HEK293 (cell line): Measurements from ENCODE around the gene NSMCE1.

Experiments used
- CTCF ChIA-PET: fragments of 350-600 bp; formaldehyde crosslinking; extraction: SDS; loops from one replicate; lab custom pipeline; 2021; ENCODE audit warnings: antibody characterized with exemption; lab: Yijun Ruan, JAX
- POLR2A ChIA-PET: fragments of 300-600 bp; formaldehyde crosslinking; extraction: SDS; loops from one replicate; lab custom pipeline; 2020; ENCODE audit warnings: antibody characterized with exemption, inconsistent platforms; lab: Yijun Ruan, JAX
- H3K27ac ChIP-seq: fragments of 200-500 bp; sonication (Bioruptor generic); 2 replicates; pipeline ENCODE4 v1.5.1; 2014; ENCODE audit warnings: low read depth, low read length, control low read depth, inconsistent platforms; ENCODE audit errors: extremely low read depth
- H3K36me3 ChIP-seq, 2 experiments: fragments of 200-500 bp in 1 of 2; sonication (Bioruptor generic) in 1 of 2; 1 replicate in 1 of 2; 2 replicates in 1 of 2; pipeline ENCODE4 v1.5.1; 2014 to 2017; ENCODE audit warnings: inconsistent platforms in 2 of 2, low read length in 2 of 2; ENCODE audit not compliant: control insufficient read depth in 2 of 2, insufficient read depth in 1 of 2
- H3K4me1 ChIP-seq: fragments of 200-500 bp; sonication (Bioruptor generic); 2 replicates; pipeline ENCODE4 v1.5.1; 2014; ENCODE audit warnings: mild to moderate bottlenecking, low read length, inconsistent platforms; ENCODE audit not compliant: control insufficient read depth, insufficient read depth
- H3K4me3 ChIP-seq: 2 replicates; pipeline ENCODE4 v1.5.1; 2011; ENCODE audit warnings: low read depth, mild to moderate bottlenecking, control low read depth, low read length, moderate library complexity
- H3K9me3 ChIP-seq: fragments of 200-500 bp; sonication (Bioruptor generic); 2 replicates; pipeline ENCODE4 v1.5.1; 2014; ENCODE audit warnings: low read depth, low read length, inconsistent platforms; ENCODE audit not compliant: control insufficient read depth, insufficient read depth
- HOXA7 ChIP-seq: sonication (generic); formaldehyde crosslinking; IDR thresholded peaks from 2 replicates; pipeline ENCODE4 v1.8.1; 2022; ENCODE audit warnings: missing genetic modification reagents, borderline replicate concordance
- PRDM4 ChIP-seq: fragments of 450-650 bp; formaldehyde crosslinking; IDR thresholded peaks from 2 replicates; pipeline ENCODE4 v1.5.1; 2017; ENCODE audit warnings: missing biosample characterization, missing genetic modification characterization
- SCRT1 ChIP-seq: fragments of 450-650 bp; formaldehyde crosslinking; IDR thresholded peaks from 2 replicates; pipeline ENCODE4 v1.5.1; 2016; ENCODE audit warnings: missing biosample characterization, missing genetic modification characterization, borderline replicate concordance
- SETDB1 ChIP-seq: IDR thresholded peaks from one replicate; pipeline ENCODE4 v1.6.1; 2017; ENCODE audit warnings: mild to moderate bottlenecking, low read length, moderate library complexity, mixed read lengths; ENCODE audit not compliant: insufficient read length
- SP2 ChIP-seq: fragments of 450-650 bp; formaldehyde crosslinking; IDR thresholded peaks from 2 replicates; pipeline ENCODE4 v1.5.1; 2016; ENCODE audit warnings: missing biosample characterization, missing genetic modification characterization
- WT1 ChIP-seq: fragments of 450-650 bp; formaldehyde crosslinking; IDR thresholded peaks from 2 replicates; pipeline ENCODE4 v1.5.1; 2016; ENCODE audit warnings: missing biosample characterization, missing genetic modification characterization
- YY1 ChIP-seq: fragments of 450-650 bp; formaldehyde crosslinking; IDR thresholded peaks from 2 replicates; pipeline ENCODE4 v1.5.1; 2018; ENCODE audit warnings: missing biosample characterization, missing genetic modification characterization
- ZBTB21 ChIP-seq: fragments of 450-650 bp; formaldehyde crosslinking; IDR thresholded peaks from 2 replicates; pipeline ENCODE4 v1.5.1; 2017; ENCODE audit warnings: missing biosample characterization, missing genetic modification characterization
- ZFHX2 ChIP-seq: fragments of 450-650 bp; formaldehyde crosslinking; conservative IDR thresholded peaks from 2 replicates; pipeline ENCODE4 v1.5.1; 2016; ENCODE audit warnings: missing biosample characterization, missing genetic modification characterization
- ZFP3 ChIP-seq: fragments of 450-650 bp; formaldehyde crosslinking; IDR thresholded peaks from 2 replicates; pipeline ENCODE4 v1.5.1; 2016; ENCODE audit warnings: low read depth, missing biosample characterization, missing genetic modification characterization
- ZFP69B ChIP-seq: fragments of 450-650 bp; formaldehyde crosslinking; IDR thresholded peaks from 2 replicates; pipeline ENCODE4 v1.5.1; 2016; ENCODE audit warnings: missing biosample characterization, missing genetic modification characterization
- ZNF10 ChIP-seq: fragments of 450-650 bp; formaldehyde crosslinking; IDR thresholded peaks from 2 replicates; pipeline ENCODE4 v1.5.1; 2017; ENCODE audit warnings: missing biosample characterization, missing genetic modification characterization
- ZNF121 ChIP-seq: fragments of 450-650 bp; formaldehyde crosslinking; IDR thresholded peaks from 2 replicates; pipeline ENCODE4 v1.5.1; 2016; ENCODE audit warnings: missing biosample characterization, missing genetic modification characterization
- ZNF2 ChIP-seq: fragments of 450-650 bp; formaldehyde crosslinking; IDR thresholded peaks from 2 replicates; pipeline ENCODE4 v1.5.1; 2016; ENCODE audit warnings: missing biosample characterization, missing genetic modification characterization
- ZNF311 ChIP-seq: fragments of 450-650 bp; formaldehyde crosslinking; IDR thresholded peaks from 2 replicates; pipeline ENCODE4 v1.5.1; 2017; ENCODE audit warnings: missing biosample characterization, missing genetic modification characterization, borderline replicate concordance
- ZNF391 ChIP-seq: fragments of 450-650 bp; formaldehyde crosslinking; IDR thresholded peaks from 2 replicates; pipeline ENCODE4 v1.5.1; 2016; ENCODE audit warnings: low read depth, missing biosample characterization, missing genetic modification characterization, borderline replicate concordance
- ZNF404 ChIP-seq: fragments of 450-650 bp; formaldehyde crosslinking; IDR thresholded peaks from 2 replicates; pipeline ENCODE4 v1.5.1; 2017; ENCODE audit warnings: missing biosample characterization, missing genetic modification characterization
- ZNF423 ChIP-seq: fragments of 450-650 bp; formaldehyde crosslinking; IDR thresholded peaks from 2 replicates; pipeline ENCODE4 v1.5.1; 2016; ENCODE audit warnings: missing biosample characterization, missing genetic modification characterization
- ZNF510 ChIP-seq: fragments of 450-650 bp; formaldehyde crosslinking; IDR thresholded peaks from 2 replicates; pipeline ENCODE4 v1.5.1; 2018; ENCODE audit warnings: mild to moderate bottlenecking, missing genetic modification characterization, missing biosample characterization; ENCODE audit not compliant: insufficient replicate concordance
- ZNF514 ChIP-seq: fragments of 450-650 bp; formaldehyde crosslinking; IDR thresholded peaks from 2 replicates; pipeline ENCODE4 v1.5.1; 2016; ENCODE audit warnings: missing biosample characterization, missing genetic modification characterization
- ZNF529 ChIP-seq: fragments of 450-650 bp; formaldehyde crosslinking; IDR thresholded peaks from 2 replicates; pipeline ENCODE4 v1.5.1; 2017; ENCODE audit warnings: missing genetic modification characterization, missing biosample characterization; ENCODE audit not compliant: insufficient replicate concordance
- ZNF544 ChIP-seq: fragments of 450-650 bp; formaldehyde crosslinking; IDR thresholded peaks from 2 replicates; pipeline ENCODE4 v1.5.0; 2017; ENCODE audit warnings: missing biosample characterization, missing genetic modification characterization
- ZNF558 ChIP-seq: fragments of 450-650 bp; formaldehyde crosslinking; IDR thresholded peaks from 2 replicates; pipeline ENCODE4 v1.5.1; 2016; ENCODE audit warnings: missing biosample characterization, missing genetic modification characterization
- ZNF621 ChIP-seq: fragments of 450-650 bp; formaldehyde crosslinking; IDR thresholded peaks from 2 replicates; pipeline ENCODE4 v1.5.1; 2017; ENCODE audit warnings: missing biosample characterization, missing genetic modification characterization
- ZNF624 ChIP-seq: fragments of 450-650 bp; formaldehyde crosslinking; IDR thresholded peaks from 2 replicates; pipeline ENCODE4 v1.5.1; 2017; ENCODE audit warnings: missing biosample characterization, missing genetic modification characterization
- ZNF626 ChIP-seq: fragments of 450-650 bp; sonication (Bioruptor Pico); formaldehyde crosslinking; IDR thresholded peaks from 2 replicates; pipeline ENCODE4 v1.5.1; 2018; ENCODE audit warnings: missing biosample characterization, missing genetic modification characterization, inconsistent platforms
- ZNF654 ChIP-seq: fragments of 450-650 bp; formaldehyde crosslinking; IDR thresholded peaks from 2 replicates; pipeline ENCODE4 v1.5.1; 2016; ENCODE audit warnings: low read depth, missing biosample characterization, missing genetic modification characterization
- ZNF692 ChIP-seq: fragments of 450-650 bp; formaldehyde crosslinking; IDR thresholded peaks from 2 replicates; pipeline ENCODE4 v1.5.1; 2016; ENCODE audit warnings: missing biosample characterization, missing genetic modification characterization
- ZNF776 ChIP-seq: fragments of 450-650 bp; formaldehyde crosslinking; IDR thresholded peaks from 2 replicates; pipeline ENCODE4 v1.5.0; 2017; ENCODE audit warnings: missing biosample characterization, missing genetic modification characterization, borderline replicate concordance
- ZNF785 ChIP-seq: fragments of 450-650 bp; formaldehyde crosslinking; IDR thresholded peaks from 2 replicates; pipeline ENCODE4 v1.5.1; 2016; ENCODE audit warnings: missing biosample characterization, missing genetic modification characterization
- TF ChIP-seq, protein P1 (sequence below): fragments of 450-650 bp; formaldehyde crosslinking; IDR thresholded peaks from 2 replicates; pipeline ENCODE4 v1.5.1; 2016; ENCODE audit warnings: missing biosample characterization, missing genetic modification characterization

The NSMCE1 gene

DNA sequence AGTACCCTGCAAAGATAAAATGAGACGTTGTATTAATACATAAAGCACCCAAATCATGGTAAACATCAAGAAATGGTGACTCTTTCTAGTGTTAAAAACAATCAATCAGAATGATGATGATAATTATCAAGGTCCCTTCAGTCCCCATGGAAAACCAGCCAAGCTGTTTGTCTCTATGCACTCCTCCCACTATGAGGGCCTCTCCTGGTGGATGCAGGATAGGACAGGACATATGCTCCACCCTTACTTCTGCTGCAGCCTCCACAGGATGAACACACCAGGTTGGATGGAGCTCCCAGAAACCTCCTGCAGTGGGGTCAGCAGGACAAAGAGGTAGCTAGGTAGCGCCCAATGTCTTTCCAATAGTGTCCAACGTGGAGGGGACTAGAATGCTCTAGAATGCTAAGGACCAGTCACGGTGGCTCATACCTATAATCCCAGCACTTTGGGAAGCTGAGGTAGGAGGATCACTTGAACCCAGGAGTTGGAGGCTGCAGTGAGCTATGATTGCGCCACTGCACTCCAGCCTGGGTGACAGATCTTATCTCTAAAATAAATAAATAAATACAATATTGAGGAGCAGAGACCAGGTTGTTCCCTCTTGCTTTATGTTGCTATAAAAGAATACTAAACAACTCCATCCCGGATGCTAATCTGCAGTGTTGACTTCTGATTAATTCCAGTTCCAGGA, 75.1 kb downstream of the NSMCE1 start (continued):
- TF ChIP-seq ZNF692 (tag by site-specific recombination) (no peak), ZNF510 (no peak), ZNF624 (tag by site-specific recombination) (no peak), ZNF776 (tag by site-specific recombination) (no peak), ZNF514 (tag by site-specific recombination) (no peak), ZNF626 (tag by site-specific recombination) (no peak), SP2 (tag by site-specific recombination) (no peak), ZNF558 (tag by site-specific recombination) (no peak), ZNF785 (tag by site-specific recombination) (no peak), ZNF2 (tag by site-specific recombination) (no peak), WT1 (tag by site-specific recombination) (no peak)

- no peak for TF ChIP-seq ZNF654 (tag by site-specific recombination)
- no peak for TF ChIP-seq SCRT1
- TF ChIP-seq ZNF121 (tag by site-specific recombination) = no peak
- no peak for TF ChIP-seq ZFP69B (tag by site-specific recombination)
- TF ChIP-seq ZBTB21 (tag by site-specific recombination) = no peak
- TF ChIP-seq ZNF391 = no peak
- TF ChIP-seq HOXA7 (CRISPR knock-in tag) = no peak
- no peak for TF ChIP-seq ZNF404 (tag by site-specific recombination)
- TF ChIP-seq ZNF621 (tag by site-specific recombination) = no peak
- TF ChIP-seq ZNF529 (tag by site-specific recombination) = no peak
- TF ChIP-seq ZNF10 = no peak
- no peak for TF ChIP-seq SETDB1
- POLR2A ChIA-PET = no interaction called here
- Histone ChIP-seq H3K4me1 (no peaks in the 10 kb centered on the region), H3K4me3 (no peak overlapping the region), H3K9me3 (no peaks in the 10 kb centered on the region), H3K27ac (no peak overlapping the region), H3K36me3 (no peaks in the 10 kb centered on the region)
- CTCF ChIA-PET = interaction anchor here (0.9 kb wide), 1 partner anchor 12 kb away, joined by 4 read pairs; no protein-coding TSS in a partner anchor
Measured at GRCh38 chr16:27191352-27191924, 77.1 kb downstream of the NSMCE1 start.

GRCh38 chr16:27190316-27190871, 78.2 kb downstream of the NSMCE1 start:
- Histone ChIP-seq H3K4me3 (no peak overlapping the region), H3K27ac (no peak overlapping the region), H3K36me3 (no peaks in the 10 kb centered on the region), H3K4me1 (no peaks in the 10 kb centered on the region), H3K9me3 (no peaks in the 10 kb centered on the region)
- POLR2A ChIA-PET = no interaction called here
- CTCF ChIA-PET = no interaction called here
- TF ChIP-seq ZNF423 (tag by site-specific recombination) = no peak
- TF ChIP-seq, protein P1, sequence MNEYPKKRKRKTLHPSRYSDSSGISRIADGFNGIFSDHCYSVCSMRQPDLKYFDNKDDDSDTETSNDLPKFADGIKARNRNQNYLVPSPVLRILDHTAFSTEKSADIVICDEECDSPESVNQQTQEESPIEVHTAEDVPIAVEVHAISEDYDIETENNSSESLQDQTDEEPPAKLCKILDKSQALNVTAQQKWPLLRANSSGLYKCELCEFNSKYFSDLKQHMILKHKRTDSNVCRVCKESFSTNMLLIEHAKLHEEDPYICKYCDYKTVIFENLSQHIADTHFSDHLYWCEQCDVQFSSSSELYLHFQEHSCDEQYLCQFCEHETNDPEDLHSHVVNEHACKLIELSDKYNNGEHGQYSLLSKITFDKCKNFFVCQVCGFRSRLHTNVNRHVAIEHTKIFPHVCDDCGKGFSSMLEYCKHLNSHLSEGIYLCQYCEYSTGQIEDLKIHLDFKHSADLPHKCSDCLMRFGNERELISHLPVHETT = no peak
- no peak for TF ChIP-seq YY1 (tag by site-specific recombination)
- no peak for TF ChIP-seq ZFHX2 (tag by site-specific recombination)
- TF ChIP-seq ZFP69B (tag by site-specific recombination) = no peak
- no peak for TF ChIP-seq ZFP3 (tag by site-specific recombination)
- no peak for TF ChIP-seq ZNF311 (tag by site-specific recombination)
- TF ChIP-seq ZNF404 (tag by site-specific recombination) = no peak
- TF ChIP-seq PRDM4 (tag by site-specific recombination) = no peak
- TF ChIP-seq ZNF544 = no peak
